Subcutaneous abdominal adipose tissue (tissue), 5 donors: ENCODE measurements around the gene PTGR1.
"Not testable (repeated sequence)": the region's sequence is repeated elsewhere in the genome, so short reads cannot be mapped to it uniquely, and the experiment has no call there.

Source experiments
- H3K27ac ChIP-seq: one replicate; pipeline ENCODE4 v1.7.0; 2013; ENCODE audit warnings: low read depth, mild to moderate bottlenecking, inconsistent platforms, low read length, moderate library complexity
- H3K27me3 ChIP-seq, 5 donors: one replicate each; pipeline ENCODE4 v1.7.0; 2013; ENCODE audit warnings: low read length in 5 of 5, inconsistent platforms in 1 of 5; ENCODE audit not compliant: control insufficient read depth in 5 of 5, insufficient read depth in 4 of 5
- H3K36me3 ChIP-seq, 5 donors: one replicate each; pipeline ENCODE4 v1.7.0; 2013; ENCODE audit warnings: low read length in 5 of 5; ENCODE audit not compliant: control insufficient read depth in 5 of 5, insufficient read depth in 5 of 5
- H3K4me1 ChIP-seq, 5 donors: one replicate each; pipeline ENCODE4 v1.7.0; 2013; ENCODE audit warnings: low read length in 5 of 5, mild to moderate bottlenecking in 3 of 5, moderate library complexity in 1 of 5; ENCODE audit not compliant: control insufficient read depth in 5 of 5, insufficient read depth in 5 of 5
- H3K4me3 ChIP-seq, 5 donors: one replicate each; pipeline ENCODE4 v1.7.0; 2013; ENCODE audit warnings: low read length in 5 of 5, low read depth in 1 of 5
- H3K9ac ChIP-seq, 5 donors: one replicate each; pipeline ENCODE4 v1.7.0; 2013; ENCODE audit warnings: low read length in 5 of 5, mild to moderate bottlenecking in 4 of 5, moderate library complexity in 3 of 5
- H3K9me3 ChIP-seq, 5 donors: one replicate each; pipeline ENCODE4 v1.7.0; 2013; ENCODE audit warnings: low read length in 5 of 5; ENCODE audit not compliant: control insufficient read depth in 5 of 5
- donor health status: healthy.
- donor health status: healthy.
- donor health status: healthy.
- donor health status: healthy.
- donor health status: healthy.

The PTGR1 gene

GRCh38 chr9:111598733-111599091, 735 bp downstream of the PTGR1 start:
- H3K9me3 ChIP-seq: no peaks in the 10 kb centered on the region
- peak overlapping the region; percentile 83 to 89 (median 87) for H3K4me3 ChIP-seq
- peak overlapping the region; percentile 66 to 88 (median 76) for H3K9ac ChIP-seq
- peak overlapping the region; percentile 95 for H3K27ac ChIP-seq
- H3K36me3 ChIP-seq: peaks cover 14 to 26% (median 18%) of the 10 kb centered on the region in 5 donors
- H3K4me1 ChIP-seq: peaks cover 0 to 24% (median 14%) of the 10 kb centered on the region in 5 donors
- H3K27me3 ChIP-seq: no peaks in the 10 kb centered on the region

- H3K36me3 ChIP-seq: peaks cover 17 to 30% (median 24%) of the 10 kb centered on the region in 5 donors
- peak overlapping the region; percentile 56 to 88 (median 76) for H3K9ac ChIP-seq
- H3K27ac ChIP-seq: peak overlapping the region; percentile 95
- no peaks in the 10 kb centered on the region for H3K9me3 ChIP-seq
- H3K4me1 ChIP-seq: peaks cover 0 to 24% (median 14%) of the 10 kb centered on the region in 5 donors
- H3K4me3 ChIP-seq: peak overlapping the region; percentile 83 to 89 (median 87)
- no peaks in the 10 kb centered on the region for H3K27me3 ChIP-seq
Measured at GRCh38 chr9:111597852-111598732, 1.4 kb downstream of the PTGR1 start.

- H3K27ac ChIP-seq: peak overlapping the region; percentile 40
- H3K9ac ChIP-seq: no peak overlapping the region
- H3K27me3 ChIP-seq: no peaks in the 10 kb centered on the region
- no peaks in the 10 kb centered on the region for H3K9me3 ChIP-seq
- peaks cover 22 to 47% (median 41%) of the 10 kb centered on the region in 5 donors for H3K36me3 ChIP-seq
- no peak overlapping the region for H3K4me3 ChIP-seq
- peaks cover 0 to 7% (median 0%) of the 10 kb centered on the region in 5 donors for H3K4me1 ChIP-seq
Measured at GRCh38 chr9:111588846-111589245, 10.6 kb downstream of the PTGR1 start.

- no peaks in the 10 kb centered on the region for H3K27me3 ChIP-seq
- H3K36me3 ChIP-seq: peaks cover 26 to 56% (median 44%) of the 10 kb centered on the region in 5 donors
- no peak overlapping the region for H3K9ac ChIP-seq
- H3K27ac ChIP-seq: no peak overlapping the region
- H3K4me3 ChIP-seq: no peak overlapping the region
- H3K4me1 ChIP-seq: peaks cover 0 to 7% (median 0%) of the 10 kb centered on the region in 5 donors
- no peaks in the 10 kb centered on the region for H3K9me3 ChIP-seq
Measured at GRCh38 chr9:111586378-111586777, 13.1 kb downstream of the PTGR1 start.

GRCh38 chr9:111582888-111583287, 16.6 kb downstream of the PTGR1 start:
- no peaks in the 10 kb centered on the region for H3K27me3 ChIP-seq
- H3K9ac ChIP-seq: no peak overlapping the region
- H3K4me1 ChIP-seq: no peaks in the 10 kb centered on the region
- H3K27ac ChIP-seq: peak overlapping the region; percentile 23
- peaks cover 46 to 80% (median 75%) of the 10 kb centered on the region in 5 donors for H3K36me3 ChIP-seq
- no peaks in the 10 kb centered on the region for H3K9me3 ChIP-seq
- H3K4me3 ChIP-seq: no peak overlapping the region

DNA sequence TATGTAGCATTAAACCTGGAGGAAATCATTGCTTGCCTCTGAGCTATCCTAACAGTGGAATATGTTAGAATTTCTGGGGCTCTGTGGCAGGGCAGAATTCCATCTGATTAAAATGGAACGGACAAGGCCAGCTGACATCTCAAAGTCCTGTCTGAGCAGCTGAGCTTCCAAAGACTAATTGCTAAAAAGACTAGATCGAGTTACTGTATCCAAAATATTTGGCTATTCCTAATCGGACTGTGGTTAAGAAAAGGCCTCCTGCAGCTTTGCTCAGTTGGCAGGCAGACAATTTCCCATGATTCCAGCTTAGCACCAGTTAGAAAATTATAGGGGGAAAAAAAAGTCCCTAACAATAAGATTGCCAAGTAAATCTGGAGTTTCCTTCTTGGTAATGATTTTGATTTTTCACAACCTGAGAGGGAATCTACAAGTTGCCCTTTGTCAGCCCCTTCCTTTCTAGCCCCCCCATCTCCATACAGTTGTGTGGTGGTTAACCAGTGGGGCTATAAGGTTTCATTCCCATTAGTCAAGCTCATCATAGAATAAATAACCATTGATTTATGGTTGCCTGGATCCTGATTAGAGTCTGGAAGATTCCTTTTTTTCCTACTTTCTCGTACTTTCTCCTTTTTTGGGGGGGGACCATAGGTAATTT, 26.4 kb downstream of the PTGR1 start:
- H3K36me3 ChIP-seq: peaks cover 22 to 93% (median 75%) of the 10 kb centered on the region in 5 donors
- H3K9ac ChIP-seq: peak overlapping the region in 1 of 5 donors; percentile 6
- H3K27me3 ChIP-seq: no peaks in the 10 kb centered on the region

GRCh38 chr9:111568127-111568526, 31.3 kb downstream of the PTGR1 start:
- not testable (repeated sequence) for H3K9ac ChIP-seq, H3K4me3 ChIP-seq, H3K27ac ChIP-seq, H3K27me3 ChIP-seq, H3K9me3 ChIP-seq
- peaks cover 0 to 13% (median 9%) of the 10 kb centered on the region in 5 donors for H3K4me1 ChIP-seq
- H3K36me3 ChIP-seq: peaks cover 18 to 81% (median 69%) of the 10 kb centered on the region in 5 donors

More for the DNA sequence above, 26.4 kb downstream of the PTGR1 start:
- Histone ChIP-seq H3K9me3 (no peaks in the 10 kb centered on the region), H3K4me1 (peaks cover 0 to 6% (median 0%) of the 10 kb centered on the region in 5 donors), H3K4me3 (no peak overlapping the region), H3K27ac (peak overlapping the region; percentile 12)

DNA sequence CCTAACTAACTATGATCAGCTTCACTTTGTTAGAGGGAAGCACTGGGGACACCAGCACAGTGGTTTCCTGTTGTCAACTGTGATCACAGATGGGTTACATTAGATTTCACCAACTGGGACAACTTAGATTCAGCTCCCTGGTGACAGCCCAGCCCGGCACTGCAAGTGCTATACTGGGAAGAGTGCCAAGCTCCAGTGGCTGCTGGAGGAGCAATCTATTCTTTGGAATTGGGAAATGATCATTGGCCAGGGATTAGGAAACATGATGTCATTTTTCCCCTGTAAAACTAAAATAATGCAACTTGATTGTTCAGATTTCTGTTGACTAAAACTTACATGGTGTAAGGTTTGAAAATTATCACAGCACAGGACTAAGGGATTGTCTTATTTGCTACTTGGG, 33.2 kb downstream of the PTGR1 start:
- H3K4me1 ChIP-seq: peaks cover 0 to 9% (median 8%) of the 10 kb centered on the region in 5 donors
- H3K9ac ChIP-seq: no peak overlapping the region
- no peak overlapping the region for H3K27ac ChIP-seq
- H3K4me3 ChIP-seq: no peak overlapping the region
- H3K27me3 ChIP-seq: no peaks in the 10 kb centered on the region
- H3K36me3 ChIP-seq: peaks cover 18 to 76% (median 65%) of the 10 kb centered on the region in 5 donors
- no peaks in the 10 kb centered on the region for H3K9me3 ChIP-seq

DNA sequence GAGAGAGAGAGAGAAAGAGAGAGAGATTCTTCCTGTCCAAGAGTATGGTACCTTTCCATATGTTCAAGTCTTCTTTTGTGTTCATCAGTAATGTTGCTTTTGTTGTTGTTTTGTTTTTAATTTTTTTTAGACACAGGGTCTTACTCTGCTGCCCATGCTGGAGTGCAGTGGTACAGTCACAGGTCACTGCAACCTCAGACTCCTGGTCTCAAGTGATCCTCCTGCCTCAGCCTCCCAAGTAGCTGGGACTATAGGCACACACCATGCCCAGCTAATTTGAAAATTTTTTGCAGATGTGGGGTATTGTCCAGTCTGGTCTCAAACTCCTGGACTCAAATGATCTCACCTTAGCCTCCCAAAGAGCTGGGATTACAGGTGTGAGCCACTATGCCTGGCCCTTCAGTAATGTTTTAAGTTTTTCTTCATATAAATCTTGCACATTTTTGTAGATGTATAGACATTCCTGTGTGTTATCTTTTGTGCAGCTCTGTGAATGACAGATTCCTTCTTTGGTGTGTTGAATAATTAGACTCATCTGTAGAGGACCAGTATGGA, 38.2 kb downstream of the PTGR1 start:
- no peak overlapping the region for H3K4me3 ChIP-seq
- no peak overlapping the region for H3K9ac ChIP-seq
- peaks cover 0 to 2% (median 1%) of the 10 kb centered on the region in 5 donors for H3K4me1 ChIP-seq
- peaks cover 0 to 6% (median 4%) of the 10 kb centered on the region in 5 donors for H3K9me3 ChIP-seq
- H3K27me3 ChIP-seq: no peaks in the 10 kb centered on the region
- peaks cover 10 to 37% (median 28%) of the 10 kb centered on the region in 5 donors for H3K36me3 ChIP-seq
- no peak overlapping the region for H3K27ac ChIP-seq
